ENCODE results near the gene ZNF543. TPM values are rescaled to one million over a fixed set of nuclear protein-coding genes. Genes with fewer than 3 reads are reported as not detected.
"Not testable (repeated sequence)": the region's sequence is repeated elsewhere in the genome, so short reads cannot be mapped to it uniquely, and the experiment has no call there.

ZNF543 gene
- total RNA-seq, 1 donor from 2014 or later = 16.1 TPM

DNA sequence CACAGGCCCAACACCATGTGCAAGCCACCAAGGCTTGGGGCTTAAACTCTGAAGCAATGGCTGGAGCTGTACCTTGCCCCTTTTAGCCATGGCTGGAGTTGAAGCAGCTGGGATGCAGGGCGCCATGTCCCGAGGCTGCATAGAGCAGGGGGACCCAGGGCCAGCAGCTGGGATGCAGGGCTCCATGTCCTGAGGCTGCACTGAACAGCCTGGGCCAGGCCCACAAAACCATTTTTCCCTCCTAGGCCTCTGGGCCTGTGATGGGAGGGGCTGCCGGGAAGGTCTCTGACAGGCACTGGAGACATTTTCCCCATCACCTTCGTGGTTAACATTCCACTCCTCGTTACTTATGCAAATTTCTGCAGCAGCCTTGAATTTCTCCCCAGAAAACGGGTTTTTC is 53.9 kb downstream of the ZNF543 start:
- peaks cover 89% of the 10 kb centered on the region for H3K36me3 Mint-ChIP-seq (ENCODE audit: low read depth)
- H3K27me3 Mint-ChIP-seq = no peaks in the 10 kb centered on the region
- H3K27ac Mint-ChIP-seq = no peak overlapping the region
- ATAC-seq (ENCODE audit: low read depth) (no peak), DNase-seq (no peak)
- POLR2A ChIA-PET = no interaction called here
- CTCF ChIA-PET = no interaction called here
- intact Hi-C loops (cut with micrococcal nuclease) = no loop called here
- H3K4me1 Mint-ChIP-seq = no peaks in the 10 kb centered on the region
- TF ChIP-seq CTCF (IDR thresholded peaks at IDR 0.05) = no peak
- no peak overlapping the region for H3K4me3 Mint-ChIP-seq
- H3K9me3 Mint-ChIP-seq = peaks cover 31% of the 10 kb centered on the region

GRCh38 chr19:57374647-57375046 is 54.4 kb downstream of the ZNF543 start:
- H3K27me3 Mint-ChIP-seq; H3K27ac Mint-ChIP-seq; CTCF ChIA-PET; DNase-seq; H3K4me3 Mint-ChIP-seq; ATAC-seq (ENCODE audit: low read depth); H3K4me1 Mint-ChIP-seq; intact Hi-C loops (cut with micrococcal nuclease); POLR2A ChIA-PET: not testable (repeated sequence)
- Mint-ChIP-seq H3K36me3 (ENCODE audit: low read depth) (peaks cover 91% of the 10 kb centered on the region), H3K9me3 (peaks cover 35% of the 10 kb centered on the region)

DNA sequence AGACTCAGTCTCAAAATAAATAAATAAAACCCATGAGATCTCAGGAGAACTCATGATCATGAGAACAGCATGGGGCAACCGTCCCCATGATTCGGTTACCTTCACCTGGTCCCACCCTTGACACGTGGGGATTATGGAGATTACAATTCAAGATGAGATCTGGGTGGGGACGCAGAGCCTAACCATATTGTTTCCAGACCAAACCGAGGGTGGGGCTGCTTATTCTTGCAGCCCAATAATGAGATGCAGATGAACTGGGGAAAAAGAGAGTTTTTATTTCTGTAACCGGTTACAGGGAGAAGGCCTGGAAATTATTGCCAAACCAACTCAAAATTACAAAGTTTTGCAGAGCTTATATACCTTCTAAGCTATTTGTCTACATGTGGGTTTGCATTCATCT is 55.9 kb downstream of the ZNF543 start:
- CTCF ChIA-PET = no interaction called here
- no peak for DNase-seq
- no peaks in the 10 kb centered on the region for H3K4me1 Mint-ChIP-seq
- POLR2A ChIA-PET = no interaction called here
- peaks cover 83% of the 10 kb centered on the region for H3K36me3 Mint-ChIP-seq (ENCODE audit: low read depth)
- H3K27me3 Mint-ChIP-seq = no peaks in the 10 kb centered on the region
- intact Hi-C loops (cut with micrococcal nuclease) = no loop called here
- no peak overlapping the region for H3K4me3 Mint-ChIP-seq
- TF ChIP-seq CTCF (IDR thresholded peaks at IDR 0.05) = no peak
- ATAC-seq (ENCODE audit: low read depth) = no peak
- H3K27ac Mint-ChIP-seq = no peak overlapping the region
- H3K9me3 Mint-ChIP-seq = peaks cover 44% of the 10 kb centered on the region

DNA sequence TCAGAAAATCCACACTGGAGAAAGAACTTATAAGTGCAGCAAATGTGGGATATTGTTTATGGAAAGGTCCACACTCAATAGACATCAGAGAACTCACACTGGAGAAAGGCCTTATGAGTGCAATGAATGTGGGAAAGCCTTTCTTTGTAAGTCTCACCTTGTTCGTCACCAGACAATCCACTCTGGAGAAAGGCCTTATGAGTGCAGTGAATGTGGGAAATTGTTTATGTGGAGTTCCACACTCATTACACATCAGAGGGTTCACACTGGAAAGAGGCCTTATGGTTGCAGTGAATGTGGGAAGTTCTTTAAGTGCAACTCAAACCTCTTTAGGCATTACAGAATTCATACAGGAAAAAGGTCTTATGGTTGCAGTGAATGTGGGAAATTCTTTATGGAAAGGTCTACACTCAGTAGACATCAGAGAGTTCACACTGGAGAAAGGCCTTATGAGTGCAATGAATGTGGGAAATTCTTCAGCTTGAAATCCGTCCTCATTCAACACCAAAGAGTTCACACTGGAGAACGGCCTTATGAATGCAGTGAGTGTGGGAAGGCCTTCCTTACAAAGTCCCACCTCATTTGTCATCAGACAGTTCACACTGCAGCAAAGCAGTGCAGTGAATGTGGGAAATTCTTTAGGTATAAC is 57.4 kb downstream of the ZNF543 start:
- intact Hi-C loops (cut with micrococcal nuclease) = no loop called here
- Mint-ChIP-seq H3K4me1 (no peaks in the 10 kb centered on the region), H3K4me3 (no peak overlapping the region), H3K27me3 (no peaks in the 10 kb centered on the region), H3K9me3 (peaks cover 43% of the 10 kb centered on the region), H3K27ac (no peak overlapping the region), H3K36me3 (ENCODE audit: low read depth) (peaks cover 68% of the 10 kb centered on the region)
- TF ChIP-seq CTCF (IDR thresholded peaks at IDR 0.05) = no peak
- ATAC-seq (ENCODE audit: low read depth) (no peak), DNase-seq (no peak)
- CTCF ChIA-PET = no interaction called here
- POLR2A ChIA-PET = no interaction called here

Other genes starting within 250 kb of the ZNF543 start
- not detected in 2 replicates for gene USP29, start 200.5 kb upstream of the ZNF543 start, total RNA-seq
- not detected in 2 replicates for gene ZIM3, start 175.3 kb upstream of the ZNF543 start, total RNA-seq
- not detected in 2 replicates for gene DUXA, start 153.0 kb upstream of the ZNF543 start, total RNA-seq
- 56.2 and 58.7 TPM in 2 replicates for gene ZNF264, start 129.0 kb upstream of the ZNF543 start, total RNA-seq
- 1.4 and 1.7 TPM in 2 replicates for gene AURKC, start 89.4 kb upstream of the ZNF543 start, total RNA-seq
- 20.3 and 25.9 TPM in 2 replicates for gene ZNF805, start 79.8 kb upstream of the ZNF543 start, total RNA-seq
- gene ZNF460, start 40.0 kb upstream of the ZNF543 start, total RNA-seq = 132 and 161 TPM in 2 replicates
- 12.4 and 13.5 TPM in 2 replicates for gene ZNF304, start 30.8 kb downstream of the ZNF543 start, total RNA-seq
- 9.7 and 10.2 TPM in 2 replicates for gene TRAPPC2B, start 43.1 kb downstream of the ZNF543 start, total RNA-seq
- 6.0 and 6.3 TPM in 2 replicates for gene ZNF547, start 43.1 kb downstream of the ZNF543 start, total RNA-seq
- 38.7 and 39.7 TPM in 2 replicates for gene ZNF548, start 69.4 kb downstream of the ZNF543 start, total RNA-seq
- 16.1 and 18.6 TPM in 2 replicates for gene ZNF17, start 90.7 kb downstream of the ZNF543 start, total RNA-seq
- gene ZNF749, start 114.9 kb downstream of the ZNF543 start, total RNA-seq = 16.4 and 18.2 TPM in 2 replicates
- 0.78 and 1.1 TPM in 2 replicates for gene VN1R1, start 136.7 kb downstream of the ZNF543 start, total RNA-seq
- 13.8 and 17.9 TPM in 2 replicates for gene ZNF772, start 157.1 kb downstream of the ZNF543 start, total RNA-seq
- 17.2 TPM in 2 replicates for gene ZNF419, start 167.3 kb downstream of the ZNF543 start, total RNA-seq
- 20.2 and 21.3 TPM in 2 replicates for gene ZNF773, start 179.5 kb downstream of the ZNF543 start, total RNA-seq
- gene ZNF549, start 206.9 kb downstream of the ZNF543 start, total RNA-seq = 14.0 and 16.9 TPM in 2 replicates
- gene ZNF550, start 239.4 kb downstream of the ZNF543 start, total RNA-seq = 16.8 and 18.7 TPM in 2 replicates

Measured in activated B cell treated with CpG ODN at 0.5 μM for 24 hours (primary cell).